HG02943 (cell line): ENCODE results near the gene PRKD3.

ENCODE experiments used
- ATAC-seq: cut with Tn5 transposase; IDR thresholded peaks from one replicate; pipeline ENCODE4 v1.9.1; 2021; ENCODE audit warnings: mild to moderate bottlenecking, low read depth, moderate library complexity; ENCODE audit not compliant: unreplicated experiment

The PRKD3 gene

GRCh38 chr2:37324786-37325624 lies at the start of gene PRKD3:
PRKD3 (minus strand) TSS chr2:37324833; CDS start chr2:37316524, 8,309 bp downstream.
- peak; percentile 69 for ATAC-seq

GRCh38 chr2:37372000-37372399 lies 47.4 kb upstream of the PRKD3 start:
- no peak for ATAC-seq

- no peak for ATAC-seq
Observed at GRCh38 chr2:37370666-37371065, 46.0 kb upstream of the PRKD3 start.

- no peak for ATAC-seq
Observed at GRCh38 chr2:37367984-37368383, 43.4 kb upstream of the PRKD3 start.

DNA sequence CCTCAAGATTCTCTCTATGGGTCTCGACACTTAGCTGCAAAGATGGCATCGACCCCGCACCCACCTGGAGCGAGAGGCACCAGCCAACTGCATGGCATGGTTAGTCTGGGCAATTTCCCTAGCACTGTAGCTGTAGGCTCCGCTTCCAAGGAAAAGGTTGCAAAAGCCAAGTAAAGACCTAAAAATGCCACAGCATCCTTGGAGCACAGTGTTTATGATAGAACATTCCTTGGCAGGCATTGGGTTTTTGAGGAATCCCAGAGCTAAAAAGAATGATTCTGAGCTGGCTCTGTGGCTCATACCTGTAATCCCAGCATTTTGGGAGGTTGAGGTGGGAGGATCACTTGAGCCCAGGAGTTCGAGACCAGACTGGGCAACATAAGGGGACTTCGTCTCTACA lies 42.7 kb upstream of the PRKD3 start:
- ATAC-seq = no peak

GRCh38 chr2:37366773-37367172 lies 42.1 kb upstream of the PRKD3 start:
- no peak for ATAC-seq

DNA sequence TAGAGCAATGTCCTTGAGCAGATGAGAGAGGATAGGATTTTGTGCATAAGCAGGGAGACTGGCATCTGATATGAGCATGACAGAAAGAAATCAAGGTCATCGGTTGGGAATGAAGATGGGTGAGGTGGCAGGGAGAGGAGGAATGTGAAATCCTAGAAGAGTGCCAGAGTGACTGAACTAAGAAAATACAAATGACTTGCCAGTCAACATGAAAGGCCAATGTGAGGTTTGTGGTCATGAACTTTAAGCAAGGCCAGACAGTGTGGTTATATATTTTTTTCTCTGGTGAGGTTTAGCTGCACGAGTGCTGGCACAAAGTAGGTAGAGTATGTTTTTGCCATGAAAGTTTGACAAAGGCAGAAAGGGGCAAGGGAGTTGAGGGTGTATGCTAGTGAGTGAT lies 41.0 kb upstream of the PRKD3 start:
- ATAC-seq = no peak

DNA sequence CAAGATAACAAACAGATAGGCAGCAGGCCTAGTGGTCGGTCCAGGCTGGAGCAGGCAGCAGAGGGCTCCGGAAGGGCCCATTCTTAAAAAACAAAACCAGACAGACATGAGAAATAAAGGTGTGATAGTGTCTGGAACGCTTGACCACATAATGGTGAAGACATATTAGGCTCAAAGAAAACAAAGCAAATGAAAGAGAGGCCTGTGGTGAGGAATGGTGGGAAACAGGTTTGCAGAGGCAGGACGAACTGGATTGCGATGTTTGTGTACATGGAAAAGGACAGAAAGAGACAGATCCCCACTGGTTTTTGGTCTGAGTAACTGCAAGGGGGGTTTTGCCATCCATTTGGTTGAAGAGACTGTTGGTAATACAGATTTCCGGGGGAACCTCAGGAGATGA lies 39.7 kb upstream of the PRKD3 start:
- ATAC-seq = no peak

- ATAC-seq = no peak
Observed at GRCh38 chr2:37361994-37362698, 37.5 kb upstream of the PRKD3 start.

GRCh38 chr2:37361216-37361815 lies 36.7 kb upstream of the PRKD3 start:
- no peak for ATAC-seq

DNA sequence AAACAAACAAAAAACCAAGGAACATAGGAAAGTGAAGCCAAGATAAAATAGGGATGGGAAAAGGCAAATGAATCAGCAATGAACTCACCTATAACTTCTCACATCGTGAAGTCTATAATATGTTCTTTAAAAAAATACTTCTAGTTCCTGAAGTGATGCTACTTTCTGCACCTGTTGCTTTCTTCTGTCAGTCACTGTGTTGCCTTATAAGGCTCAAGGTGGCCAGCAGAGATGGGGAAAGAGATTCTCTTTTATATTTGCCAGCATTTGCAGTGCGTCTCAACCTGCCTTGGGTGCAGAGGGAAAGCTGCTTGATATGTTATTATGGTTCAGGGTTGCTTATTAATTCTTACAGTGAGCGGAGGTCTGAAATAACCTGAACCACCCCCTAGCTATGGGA lies 33.8 kb upstream of the PRKD3 start:
- no peak for ATAC-seq

- no peak for ATAC-seq
Observed at GRCh38 chr2:37357530-37357929, 32.9 kb upstream of the PRKD3 start.

GRCh38 chr2:37357069-37357468 lies 32.4 kb upstream of the PRKD3 start:
- ATAC-seq = no peak

DNA sequence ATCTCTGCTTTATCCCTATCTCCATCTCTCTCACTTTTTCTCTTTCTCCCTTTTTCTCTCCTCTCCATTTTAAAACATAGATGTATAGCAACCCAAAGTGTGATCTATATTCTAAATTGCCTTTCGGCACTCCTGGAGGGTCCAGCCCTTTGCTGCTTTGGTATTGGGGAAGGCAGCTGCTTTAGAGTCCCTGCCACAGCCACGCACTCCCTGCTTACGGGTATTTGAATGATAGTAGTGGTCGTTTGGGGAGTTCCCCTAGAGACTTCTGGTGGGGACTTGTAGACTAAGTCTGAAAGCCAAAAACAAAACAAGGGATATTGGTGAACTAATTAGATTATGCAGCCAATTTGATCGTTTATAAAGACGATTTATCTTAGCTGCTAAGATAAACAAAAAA lies 31.7 kb upstream of the PRKD3 start:
- ATAC-seq = no peak

- ATAC-seq = no peak
Observed at GRCh38 chr2:37355735-37356134, 31.1 kb upstream of the PRKD3 start.

DNA sequence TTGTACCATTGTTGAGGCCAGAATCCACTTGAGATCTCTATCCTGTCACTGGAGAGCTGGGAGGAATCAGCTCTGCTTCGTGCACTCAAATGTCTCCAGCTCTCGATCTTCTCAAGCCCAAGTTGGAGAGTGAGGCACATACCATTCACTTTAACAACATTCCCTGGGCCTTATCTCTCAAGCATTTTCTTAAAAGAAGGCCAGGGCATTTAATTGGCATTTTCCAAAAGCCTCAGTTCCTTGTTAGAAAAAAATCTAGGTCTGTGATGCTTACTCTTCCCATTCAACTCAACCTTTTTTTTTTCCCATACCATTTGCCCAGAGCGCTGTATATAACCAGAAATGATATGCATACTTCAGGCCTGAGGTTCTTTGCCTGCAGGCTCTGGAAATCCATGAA lies 29.9 kb upstream of the PRKD3 start:
- ATAC-seq = no peak

GRCh38 chr2:37350034-37350433 lies 25.4 kb upstream of the PRKD3 start:
- ATAC-seq = no peak

- no peak for ATAC-seq
Observed at GRCh38 chr2:37349231-37349860, 24.7 kb upstream of the PRKD3 start.

DNA sequence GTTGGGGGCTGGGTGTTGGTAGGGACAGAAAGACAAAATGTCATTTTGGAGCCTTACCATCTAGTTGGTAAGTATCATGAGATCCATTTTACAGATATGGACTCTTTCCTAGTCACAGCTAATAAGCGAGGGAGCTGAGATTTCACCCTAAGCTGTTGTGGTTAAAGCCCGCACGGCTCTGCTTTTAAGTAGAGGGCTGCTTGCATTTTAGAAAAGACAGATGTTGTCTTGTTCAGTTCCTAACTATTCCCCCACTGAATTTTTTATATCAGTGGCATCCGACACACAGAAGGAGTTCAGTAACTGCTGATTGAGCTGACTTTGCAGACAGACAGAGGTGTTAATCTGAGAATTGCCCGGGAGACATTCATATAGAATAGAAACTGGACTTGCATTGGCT lies 23.5 kb upstream of the PRKD3 start:
- no peak for ATAC-seq

DNA sequence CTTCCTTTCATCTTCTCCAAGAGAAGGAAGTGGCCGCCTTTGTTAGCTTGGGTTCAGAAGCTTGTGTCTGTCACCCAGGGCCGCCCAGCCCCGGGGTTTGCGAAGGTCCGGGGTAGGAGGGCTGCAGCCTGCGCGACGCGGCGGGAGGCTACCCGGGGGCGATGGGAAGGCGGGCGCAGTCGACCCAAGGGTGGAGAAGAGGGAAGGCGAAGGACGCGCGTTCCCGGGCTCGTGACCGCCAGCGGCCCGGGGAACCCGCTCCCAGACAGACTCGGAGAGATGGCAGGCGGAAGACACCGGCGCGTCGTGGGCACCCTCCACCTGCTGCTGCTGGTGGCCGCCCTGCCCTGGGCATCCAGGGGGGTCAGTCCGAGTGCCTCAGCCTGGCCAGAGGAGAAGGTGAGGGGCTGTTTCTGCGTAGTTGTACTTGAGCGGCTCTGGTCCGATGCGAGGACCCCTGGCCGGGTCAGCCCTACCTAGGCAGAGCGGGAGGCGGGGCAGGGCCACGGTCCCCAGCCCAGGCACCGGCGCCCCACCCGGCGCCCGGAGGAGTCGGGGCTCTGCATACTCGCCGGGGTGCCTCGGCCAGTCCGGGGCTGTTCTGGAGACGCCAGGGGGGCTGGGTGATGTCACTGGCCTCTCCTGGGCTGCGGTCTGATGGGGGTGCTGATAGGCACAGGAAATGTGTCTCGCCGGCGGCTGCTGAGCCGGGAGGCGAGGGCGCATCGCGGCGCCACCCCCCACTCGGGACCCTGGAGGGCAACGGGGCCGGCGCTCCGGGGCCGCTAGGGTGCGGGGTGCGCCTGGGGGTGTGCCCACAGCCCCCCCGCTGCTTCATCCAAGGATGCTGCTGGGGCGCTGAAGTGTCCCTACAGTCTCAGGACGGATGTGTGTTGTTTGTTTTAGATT lies 20.1 kb upstream of the PRKD3 start, which contains the start of gene QPCT:
Gene QPCT, plus strand, starts transcription at position 178 of the 909 bp plus-strand sequence. Its CDS starts 102 bp downstream, at position 280.
- ATAC-seq = no peak
